ENCODE measurements around the gene RASIP1. TPM values are rescaled to one million over a fixed set of nuclear protein-coding genes. Genes with fewer than 3 reads are reported as not detected.

The RASIP1 gene
- total RNA-seq, 1 donor = 2.6 TPM

DNA sequence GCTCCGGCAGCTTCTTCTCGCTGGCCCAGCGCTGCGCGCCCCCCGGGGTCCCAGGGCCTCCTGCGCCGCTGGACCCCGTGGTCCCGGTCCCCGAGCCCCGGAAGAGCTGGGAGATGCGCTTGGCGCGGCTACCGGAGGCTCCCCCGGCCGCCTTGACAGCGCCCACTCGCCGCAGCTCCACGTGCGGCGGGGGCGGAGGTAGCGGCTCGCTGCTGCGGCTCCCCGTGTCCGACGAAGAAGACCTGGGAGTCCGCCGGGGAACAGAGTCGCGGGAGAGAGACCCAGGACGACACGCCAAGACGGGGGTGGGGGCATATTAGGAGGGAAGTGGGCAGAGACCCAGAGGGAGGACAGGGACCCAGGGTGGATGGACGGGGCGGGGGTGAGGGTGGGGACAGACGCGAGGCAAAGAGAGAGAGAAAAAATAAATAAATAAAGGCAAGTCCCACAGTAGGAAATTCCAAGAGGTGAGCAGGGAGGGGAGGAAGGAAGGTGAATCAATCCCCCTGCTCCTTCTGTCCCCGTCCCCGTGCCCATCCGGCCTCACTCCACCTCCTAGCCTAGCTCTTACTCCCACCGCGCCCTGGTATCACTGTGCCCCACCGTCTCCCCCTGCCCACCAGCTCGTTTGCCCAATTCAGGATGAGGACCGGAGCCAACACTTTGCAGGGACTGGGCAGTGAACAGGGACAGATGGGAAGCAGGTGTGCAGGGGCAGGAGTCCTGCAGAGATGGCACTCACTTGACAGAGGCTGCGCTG, 826 bp downstream of the RASIP1 start:
- H3K4me3 ChIP-seq (ENCODE audit: low read depth, low read length) = peak overlapping the region; percentile 41
- TF ChIP-seq, protein P1, sequence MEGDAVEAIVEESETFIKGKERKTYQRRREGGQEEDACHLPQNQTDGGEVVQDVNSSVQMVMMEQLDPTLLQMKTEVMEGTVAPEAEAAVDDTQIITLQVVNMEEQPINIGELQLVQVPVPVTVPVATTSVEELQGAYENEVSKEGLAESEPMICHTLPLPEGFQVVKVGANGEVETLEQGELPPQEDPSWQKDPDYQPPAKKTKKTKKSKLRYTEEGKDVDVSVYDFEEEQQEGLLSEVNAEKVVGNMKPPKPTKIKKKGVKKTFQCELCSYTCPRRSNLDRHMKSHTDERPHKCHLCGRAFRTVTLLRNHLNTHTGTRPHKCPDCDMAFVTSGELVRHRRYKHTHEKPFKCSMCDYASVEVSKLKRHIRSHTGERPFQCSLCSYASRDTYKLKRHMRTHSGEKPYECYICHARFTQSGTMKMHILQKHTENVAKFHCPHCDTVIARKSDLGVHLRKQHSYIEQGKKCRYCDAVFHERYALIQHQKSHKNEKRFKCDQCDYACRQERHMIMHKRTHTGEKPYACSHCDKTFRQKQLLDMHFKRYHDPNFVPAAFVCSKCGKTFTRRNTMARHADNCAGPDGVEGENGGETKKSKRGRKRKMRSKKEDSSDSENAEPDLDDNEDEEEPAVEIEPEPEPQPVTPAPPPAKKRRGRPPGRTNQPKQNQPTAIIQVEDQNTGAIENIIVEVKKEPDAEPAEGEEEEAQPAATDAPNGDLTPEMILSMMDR (IDR thresholded peaks at IDR 0.05; ENCODE audit: insufficient read depth, low read depth, low read length) = no peak
- no peak for DNase-seq (ENCODE audit: low read depth)

DNA sequence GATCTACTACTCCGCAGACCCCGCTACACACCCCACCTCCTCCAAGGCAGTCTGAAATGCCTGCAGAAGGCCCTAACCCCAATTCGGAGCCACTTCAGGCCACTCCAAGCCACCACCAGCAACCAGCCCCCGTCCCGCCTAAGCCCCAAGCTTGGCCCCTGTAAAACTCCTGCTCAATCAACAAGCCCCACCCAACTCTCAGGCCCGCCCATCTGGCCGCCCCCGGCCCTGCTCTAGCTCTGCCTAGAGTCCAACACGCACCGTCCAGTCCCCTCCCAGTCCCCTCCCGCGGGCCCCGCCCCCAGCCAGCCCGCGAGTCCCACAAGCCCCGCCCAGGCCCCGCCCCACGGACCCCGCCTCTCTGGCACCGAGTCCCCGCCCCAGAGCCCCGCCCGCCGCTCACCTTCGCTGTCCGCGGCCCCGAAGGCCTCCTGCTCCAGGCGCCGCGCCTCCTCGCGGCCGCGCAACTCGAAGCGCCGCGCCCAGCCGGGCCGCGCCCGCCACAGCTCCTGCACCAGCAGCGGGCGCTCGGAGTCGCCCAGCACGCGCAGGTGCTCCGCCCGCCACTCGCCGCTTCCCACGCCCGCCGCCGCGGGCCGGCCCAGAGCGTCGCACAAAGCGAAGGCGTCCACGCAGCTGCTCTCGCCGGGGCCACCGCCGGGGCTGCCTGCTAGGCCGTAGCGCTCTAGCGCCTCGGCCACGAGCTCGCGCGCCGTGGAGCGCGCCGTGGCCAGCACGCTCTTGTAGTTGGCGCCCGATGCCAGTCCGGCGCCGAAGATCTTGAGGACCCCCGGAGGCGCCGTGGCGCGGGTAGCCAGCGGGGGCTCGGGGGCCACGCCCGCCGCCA, 1.6 kb downstream of the RASIP1 start:
- TF ChIP-seq, protein P1 (IDR thresholded peaks at IDR 0.05; ENCODE audit: insufficient read depth, low read depth, low read length) = peak; percentile 22
- peak overlapping the region; percentile 41 for H3K4me3 ChIP-seq (ENCODE audit: low read depth, low read length)
- DNase-seq (ENCODE audit: low read depth) = peak; percentile 90

DNA sequence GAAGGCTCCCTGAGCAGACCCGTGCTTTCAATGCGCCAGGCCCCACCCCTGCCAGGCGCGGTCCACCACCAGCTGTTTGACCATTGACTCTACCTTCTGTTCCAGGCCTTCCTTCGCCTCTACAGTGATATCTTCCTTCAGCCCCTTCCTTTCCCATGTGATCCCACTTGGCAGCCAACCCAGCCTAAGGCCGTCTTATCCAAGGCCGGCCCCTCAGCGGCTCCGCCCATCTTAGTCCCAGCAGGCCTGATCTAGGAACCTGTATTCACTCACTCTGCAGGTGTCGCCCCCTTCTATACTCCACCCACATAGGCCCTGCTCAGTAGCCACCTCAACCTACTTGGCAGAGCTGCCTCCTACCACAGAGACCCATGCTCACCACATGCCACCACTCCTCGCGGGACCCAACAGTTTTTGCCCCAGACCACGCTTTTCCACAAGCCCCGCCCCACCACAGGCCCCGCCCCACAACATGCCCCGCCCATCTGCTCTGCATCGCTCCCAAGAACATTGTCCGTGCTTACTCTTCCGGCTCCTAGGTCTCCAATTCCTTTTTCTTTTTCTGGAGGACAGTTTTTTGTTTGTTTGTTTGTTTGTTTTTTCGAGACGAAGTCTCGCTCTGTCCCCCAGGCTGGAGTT, 2.9 kb downstream of the RASIP1 start:
- DNase-seq (ENCODE audit: low read depth) = no peak
- no peak overlapping the region for H3K4me3 ChIP-seq (ENCODE audit: low read depth, low read length)
- TF ChIP-seq, protein P1 (IDR thresholded peaks at IDR 0.05; ENCODE audit: insufficient read depth, low read depth, low read length) = no peak

DNA sequence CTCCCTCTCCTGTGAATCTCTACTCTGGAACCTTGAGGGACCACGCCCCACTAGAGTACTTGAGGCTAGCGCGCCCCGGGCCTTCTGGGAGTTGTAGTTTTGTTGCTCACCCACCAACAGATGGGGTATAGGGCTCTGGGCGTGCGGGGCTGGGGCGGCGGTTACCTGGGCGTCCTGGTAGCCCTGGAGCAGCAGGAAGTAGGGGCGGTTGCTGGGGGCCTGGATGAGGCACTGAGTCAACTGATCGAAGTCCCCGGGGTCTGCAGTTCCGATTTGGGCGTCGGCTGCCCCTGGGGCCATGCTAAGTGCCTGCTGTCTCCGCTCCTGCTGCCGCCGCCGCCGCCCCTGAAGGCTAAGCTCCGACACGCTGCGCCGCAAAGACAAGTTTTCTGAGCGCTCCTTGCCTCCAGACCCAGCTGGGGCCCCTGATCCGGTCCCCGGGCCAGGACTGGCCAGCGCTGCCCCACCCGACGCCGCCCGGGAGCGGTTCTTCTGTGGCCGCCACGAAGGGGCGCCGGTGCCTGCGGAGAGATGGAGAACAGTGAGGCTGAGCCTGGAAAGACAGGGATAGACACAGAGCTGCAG, 5.3 kb downstream of the RASIP1 start:
- H3K4me3 ChIP-seq (ENCODE audit: low read depth, low read length) = peak overlapping the region; percentile 55
- TF ChIP-seq, protein P1 (IDR thresholded peaks at IDR 0.05; ENCODE audit: insufficient read depth, low read depth, low read length) = peak; percentile 2
- no peak for DNase-seq (ENCODE audit: low read depth)

DNA sequence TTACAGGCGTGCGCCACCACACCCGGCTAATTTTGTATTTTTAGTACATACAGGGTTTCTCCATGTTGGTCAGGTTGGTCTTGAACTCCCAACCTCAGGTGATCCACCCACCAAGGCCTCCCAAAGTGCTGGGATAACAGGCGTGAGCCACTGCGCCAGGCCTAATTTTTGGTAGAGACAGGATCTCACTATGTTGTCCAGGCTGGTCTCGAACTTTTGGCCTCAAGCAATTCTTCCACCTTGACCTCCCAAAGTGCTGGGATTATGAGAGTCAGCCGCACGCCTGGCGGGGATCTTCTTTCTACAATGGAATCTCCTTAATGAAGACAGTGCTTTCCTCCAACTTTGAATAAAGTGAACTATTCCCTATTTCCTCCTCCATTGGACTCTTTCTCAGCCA, 5.8 kb downstream of the RASIP1 start:
- DNase-seq (ENCODE audit: low read depth) = no peak
- TF ChIP-seq, protein P1 (IDR thresholded peaks at IDR 0.05; ENCODE audit: insufficient read depth, low read depth, low read length) = no peak
- H3K4me3 ChIP-seq (ENCODE audit: low read depth, low read length) = no peak overlapping the region

DNA sequence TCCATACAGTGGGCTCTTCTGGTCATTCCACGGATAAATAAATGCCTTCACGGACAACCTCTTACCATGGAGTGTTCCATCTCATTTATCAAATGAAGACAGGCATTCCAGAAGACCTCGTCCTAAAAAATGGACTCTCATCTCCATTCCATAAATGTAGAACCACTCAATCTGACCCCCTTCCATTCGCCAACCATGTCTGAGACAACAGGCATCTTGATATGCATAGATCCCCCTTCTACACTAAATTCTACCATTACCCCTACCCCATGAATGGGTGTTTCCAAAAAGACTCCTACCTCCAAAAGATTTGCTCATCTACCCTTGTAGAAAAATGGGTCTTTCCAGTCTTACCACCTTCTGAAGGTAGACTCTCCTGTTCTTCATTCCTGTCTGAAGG, 9.0 kb downstream of the RASIP1 start:
- TF ChIP-seq, protein P1 (IDR thresholded peaks at IDR 0.05; ENCODE audit: insufficient read depth, low read depth, low read length) = no peak
- no peak for DNase-seq (ENCODE audit: low read depth)
- H3K4me3 ChIP-seq (ENCODE audit: low read depth, low read length) = no peak overlapping the region
